ENCODE results near the gene MVK.

Gene MVK

DNA sequence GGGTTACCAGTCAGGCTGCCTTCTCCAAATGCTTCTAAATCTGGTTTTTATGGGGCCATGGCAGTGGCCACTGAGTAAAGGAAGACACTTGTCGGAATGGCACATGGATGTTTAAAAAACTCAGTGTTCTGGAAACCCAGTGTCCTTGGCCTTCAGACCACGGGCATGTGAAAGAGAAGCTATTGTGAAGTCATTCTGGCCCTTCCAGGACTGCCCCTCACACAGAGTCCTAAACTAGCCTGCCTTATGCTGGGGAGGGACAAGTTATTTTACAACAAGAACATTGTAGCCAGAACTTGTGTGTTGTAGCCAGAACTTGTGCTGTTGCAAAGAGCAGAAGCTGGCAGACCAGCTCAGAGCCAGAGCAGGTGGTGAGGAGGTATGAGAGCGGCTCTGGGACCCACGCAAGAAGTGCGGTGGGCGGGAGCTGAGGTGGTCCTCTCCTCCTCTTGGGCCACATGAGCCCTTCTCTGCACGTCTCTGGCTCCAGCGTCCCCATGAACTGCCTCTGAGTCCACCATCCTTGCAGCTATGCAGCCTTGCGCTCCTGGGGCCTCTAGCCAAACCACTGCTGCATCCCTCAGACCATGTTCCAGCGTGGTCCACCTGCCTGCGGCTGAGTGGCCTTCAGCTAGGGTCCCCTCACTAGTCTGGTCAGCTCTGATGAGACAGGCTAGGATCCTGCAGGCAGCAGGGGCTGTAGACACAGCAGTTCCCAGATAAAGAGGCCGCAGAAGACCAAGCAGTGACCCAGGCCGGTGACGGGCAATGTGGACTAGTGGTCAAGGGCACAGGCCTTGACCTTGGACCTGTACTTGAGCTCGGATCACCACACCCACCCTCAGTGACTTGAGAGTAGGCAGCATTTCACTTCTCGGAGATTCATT lies 32.8 kb upstream of the MVK start:
- no peaks in the 10 kb centered on the region for H3K27me3 ChIP-seq
- peaks cover 13 to 47% (median 25%) of the 10 kb centered on the region in 3 donors for H3K36me3 ChIP-seq
- no peak for DNase-seq
- intact Hi-C loops (cut with DNase I; ENCODE audit: low total_unique reads), result no loop called here
- no peaks in the 10 kb centered on the region for H3K9me3 ChIP-seq
- H3K27ac ChIP-seq, result no peak overlapping the region
- H3K4me3 ChIP-seq, result no peak overlapping the region
- TF ChIP-seq, protein P1, sequence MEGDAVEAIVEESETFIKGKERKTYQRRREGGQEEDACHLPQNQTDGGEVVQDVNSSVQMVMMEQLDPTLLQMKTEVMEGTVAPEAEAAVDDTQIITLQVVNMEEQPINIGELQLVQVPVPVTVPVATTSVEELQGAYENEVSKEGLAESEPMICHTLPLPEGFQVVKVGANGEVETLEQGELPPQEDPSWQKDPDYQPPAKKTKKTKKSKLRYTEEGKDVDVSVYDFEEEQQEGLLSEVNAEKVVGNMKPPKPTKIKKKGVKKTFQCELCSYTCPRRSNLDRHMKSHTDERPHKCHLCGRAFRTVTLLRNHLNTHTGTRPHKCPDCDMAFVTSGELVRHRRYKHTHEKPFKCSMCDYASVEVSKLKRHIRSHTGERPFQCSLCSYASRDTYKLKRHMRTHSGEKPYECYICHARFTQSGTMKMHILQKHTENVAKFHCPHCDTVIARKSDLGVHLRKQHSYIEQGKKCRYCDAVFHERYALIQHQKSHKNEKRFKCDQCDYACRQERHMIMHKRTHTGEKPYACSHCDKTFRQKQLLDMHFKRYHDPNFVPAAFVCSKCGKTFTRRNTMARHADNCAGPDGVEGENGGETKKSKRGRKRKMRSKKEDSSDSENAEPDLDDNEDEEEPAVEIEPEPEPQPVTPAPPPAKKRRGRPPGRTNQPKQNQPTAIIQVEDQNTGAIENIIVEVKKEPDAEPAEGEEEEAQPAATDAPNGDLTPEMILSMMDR (IDR thresholded peaks at IDR 0.05), result no peak
- H3K4me1 ChIP-seq, result peaks cover 0 to 5% (median 2%) of the 10 kb centered on the region in 4 donors

DNA sequence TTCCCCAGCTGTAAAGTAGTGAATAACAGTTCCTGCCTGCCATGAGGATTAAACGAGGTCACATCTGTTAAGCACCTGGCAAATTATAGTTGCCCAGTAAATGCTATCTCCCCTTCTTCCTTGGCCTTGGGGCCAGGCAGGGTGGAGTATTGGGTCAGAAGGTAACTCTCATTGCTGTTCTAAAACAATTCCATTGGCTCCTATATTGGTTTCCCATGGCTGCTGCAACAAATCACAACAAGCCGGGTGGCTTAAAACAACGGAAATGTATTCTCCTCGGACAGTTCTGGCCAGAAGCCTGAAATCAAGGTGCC lies 32.2 kb upstream of the MVK start:
- no peak overlapping the region for H3K27ac ChIP-seq
- intact Hi-C loops (cut with DNase I; ENCODE audit: low total_unique reads), result no loop called here

DNA sequence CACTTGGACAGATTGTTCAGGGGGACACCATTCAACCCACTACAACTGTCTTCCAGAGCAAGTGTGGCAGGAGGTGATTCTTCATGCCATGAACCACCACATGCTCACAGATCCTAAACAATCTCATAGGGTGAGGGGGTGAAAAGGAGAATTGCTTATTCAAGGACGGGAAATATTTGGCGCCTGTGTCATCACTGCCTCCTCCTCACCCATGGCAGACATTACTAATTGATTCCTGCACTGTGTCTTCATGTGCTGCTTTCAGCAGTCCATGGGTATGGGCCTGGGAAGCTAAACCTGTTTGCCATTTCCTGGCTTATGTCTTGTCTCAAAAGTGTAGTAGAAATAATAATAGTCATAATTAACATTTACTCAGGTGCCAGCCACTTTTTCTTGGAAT lies 31.6 kb upstream of the MVK start:
- TF ChIP-seq, protein P1 (IDR thresholded peaks at IDR 0.05), result no peak

More for the DNA sequence above, 32.2 kb upstream of the MVK start:
- Histone ChIP-seq H3K4me3 (no peak overlapping the region), H3K36me3 (peaks cover 7 to 41% (median 25%) of the 10 kb centered on the region in 3 donors), H3K9me3 (no peaks in the 10 kb centered on the region), H3K27me3 (no peaks in the 10 kb centered on the region), H3K4me1 (peaks cover 0 to 5% (median 2%) of the 10 kb centered on the region in 4 donors)
- TF ChIP-seq, protein P1 (IDR thresholded peaks at IDR 0.05), result no peak
- no peak for DNase-seq

DNA sequence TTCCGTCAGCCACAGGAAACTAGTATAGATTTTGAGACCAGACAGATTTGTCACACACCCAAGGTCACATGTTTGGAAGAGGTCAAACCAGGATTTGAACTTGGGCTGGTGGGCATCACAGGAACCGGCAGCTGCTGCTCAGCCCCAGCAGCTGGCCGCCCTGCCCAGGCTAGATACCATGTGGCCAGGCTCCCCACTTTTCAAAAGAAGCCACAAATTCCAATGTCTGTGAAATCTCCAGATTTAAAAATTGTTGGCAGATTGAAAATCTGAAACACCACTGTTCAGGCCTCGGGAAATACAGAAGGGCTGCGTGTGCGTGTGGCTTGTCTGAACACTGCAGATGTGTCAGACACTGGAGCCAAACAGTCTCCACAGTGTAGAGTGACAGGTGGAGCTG lies 30.7 kb upstream of the MVK start:
- Histone ChIP-seq H3K4me3 (no peak overlapping the region), H3K9me3 (no peaks in the 10 kb centered on the region), H3K27me3 (peaks cover 0 to 9% of the 10 kb centered on the region in 2 donors), H3K4me1 (peaks cover 0 to 5% (median 2%) of the 10 kb centered on the region in 4 donors), H3K36me3 (peaks cover 5 to 27% (median 12%) of the 10 kb centered on the region in 3 donors), H3K27ac (no peak overlapping the region)
- no peak for DNase-seq
- TF ChIP-seq, protein P1 (IDR thresholded peaks at IDR 0.05), result no peak
- intact Hi-C loops (cut with DNase I; ENCODE audit: low total_unique reads), result no loop called here

More for the DNA sequence above, 31.6 kb upstream of the MVK start:
- intact Hi-C loops (cut with DNase I; ENCODE audit: low total_unique reads), result no loop called here
- peaks cover 0 to 5% (median 2%) of the 10 kb centered on the region in 4 donors for H3K4me1 ChIP-seq
- H3K9me3 ChIP-seq, result no peaks in the 10 kb centered on the region
- peaks cover 0 to under 1% of the 10 kb centered on the region in 2 donors for H3K27me3 ChIP-seq
- H3K4me3 ChIP-seq, result no peak overlapping the region
- H3K36me3 ChIP-seq, result peaks cover 7 to 34% (median 19%) of the 10 kb centered on the region in 3 donors
- no peak overlapping the region for H3K27ac ChIP-seq
- DNase-seq, result no peak

DNA sequence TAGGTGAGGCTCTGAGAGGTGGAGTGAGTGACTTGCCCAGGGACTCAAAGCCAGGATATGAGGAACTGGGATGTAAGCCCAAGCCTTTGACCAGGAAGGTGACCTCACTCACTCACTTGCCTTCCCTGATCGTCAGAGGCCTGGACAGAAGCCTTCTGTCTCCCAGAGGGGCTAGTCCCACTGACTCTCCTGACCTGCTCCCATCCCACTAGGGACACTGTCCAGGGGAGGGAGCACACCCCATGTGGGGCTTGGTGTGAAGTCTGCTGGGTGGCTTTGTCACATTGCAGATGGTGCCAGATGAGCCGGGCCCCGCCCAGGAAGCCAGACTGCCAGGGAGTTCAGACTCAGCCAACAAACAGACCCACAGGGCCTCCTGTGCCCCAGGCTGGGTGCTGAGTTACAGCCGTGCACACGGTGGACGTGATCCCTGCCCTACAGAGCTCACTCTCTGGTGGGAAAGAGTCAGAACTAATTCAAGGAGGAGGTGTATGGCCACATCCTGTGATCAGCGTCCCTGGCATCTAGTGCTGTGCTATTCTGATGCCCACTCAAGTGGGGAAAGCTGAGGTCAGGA lies 28.6 kb upstream of the MVK start:
- peaks cover 0 to 5% (median 2%) of the 10 kb centered on the region in 4 donors for H3K4me1 ChIP-seq
- intact Hi-C loops (cut with DNase I; ENCODE audit: low total_unique reads), result no loop called here
- TF ChIP-seq, protein P1 (IDR thresholded peaks at IDR 0.05), result no peak

More for the DNA sequence above, 28.6 kb upstream of the MVK start:
- no peaks in the 10 kb centered on the region for H3K9me3 ChIP-seq
- no peak for DNase-seq
- no peak overlapping the region for H3K4me3 ChIP-seq
- H3K36me3 ChIP-seq, result peaks cover 0 to 6% (median 2%) of the 10 kb centered on the region in 3 donors
- peaks cover 0 to 25% of the 10 kb centered on the region in 2 donors for H3K27me3 ChIP-seq
- no peak overlapping the region for H3K27ac ChIP-seq

All from tibial artery (tissue), 4 donors.